ENCODE results near the gene FASTKD3. TPM values are rescaled to one million over a fixed set of nuclear protein-coding genes. Genes with fewer than 3 reads are reported as not detected.

FASTKD3 gene
- total RNA-seq, 1 donor from 2014 or later: 9.4 TPM

GRCh38 chr5:7866196-7866595 lies 2.6 kb downstream of the FASTKD3 start:
- ATAC-seq: no peak
- TF ChIP-seq, protein P1, sequence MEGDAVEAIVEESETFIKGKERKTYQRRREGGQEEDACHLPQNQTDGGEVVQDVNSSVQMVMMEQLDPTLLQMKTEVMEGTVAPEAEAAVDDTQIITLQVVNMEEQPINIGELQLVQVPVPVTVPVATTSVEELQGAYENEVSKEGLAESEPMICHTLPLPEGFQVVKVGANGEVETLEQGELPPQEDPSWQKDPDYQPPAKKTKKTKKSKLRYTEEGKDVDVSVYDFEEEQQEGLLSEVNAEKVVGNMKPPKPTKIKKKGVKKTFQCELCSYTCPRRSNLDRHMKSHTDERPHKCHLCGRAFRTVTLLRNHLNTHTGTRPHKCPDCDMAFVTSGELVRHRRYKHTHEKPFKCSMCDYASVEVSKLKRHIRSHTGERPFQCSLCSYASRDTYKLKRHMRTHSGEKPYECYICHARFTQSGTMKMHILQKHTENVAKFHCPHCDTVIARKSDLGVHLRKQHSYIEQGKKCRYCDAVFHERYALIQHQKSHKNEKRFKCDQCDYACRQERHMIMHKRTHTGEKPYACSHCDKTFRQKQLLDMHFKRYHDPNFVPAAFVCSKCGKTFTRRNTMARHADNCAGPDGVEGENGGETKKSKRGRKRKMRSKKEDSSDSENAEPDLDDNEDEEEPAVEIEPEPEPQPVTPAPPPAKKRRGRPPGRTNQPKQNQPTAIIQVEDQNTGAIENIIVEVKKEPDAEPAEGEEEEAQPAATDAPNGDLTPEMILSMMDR (IDR thresholded peaks at IDR 0.05): no peak
- Histone ChIP-seq H3K36me3 (peaks cover 43% of the 10 kb centered on the region), H3K4me3 (no peak overlapping the region), H3K4me1 (peaks cover 23% of the 10 kb centered on the region), H3K9me3 (no peaks in the 10 kb centered on the region), H3K27me3 (ENCODE audit: low read depth) (no peaks in the 10 kb centered on the region), H3K27ac (no peak overlapping the region)
- intact Hi-C loops (cut with DNase I): no loop called here
- DNase-seq: no peak

GRCh38 chr5:7857926-7858632 lies 10.8 kb downstream of the FASTKD3 start:
- Histone ChIP-seq H3K36me3 (peaks cover 56% of the 10 kb centered on the region), H3K27me3 (ENCODE audit: low read depth) (no peaks in the 10 kb centered on the region), H3K4me3 (no peak overlapping the region), H3K27ac (no peak overlapping the region), H3K4me1 (no peaks in the 10 kb centered on the region), H3K9me3 (no peaks in the 10 kb centered on the region)
- TF ChIP-seq, protein P1 (IDR thresholded peaks at IDR 0.05): no peak
- DNase-seq (no peak), ATAC-seq (no peak)
- intact Hi-C loops (cut with DNase I): no loop called here

GRCh38 chr5:7857361-7857760 lies 11.5 kb downstream of the FASTKD3 start:
- Histone ChIP-seq H3K36me3 (peaks cover 49% of the 10 kb centered on the region), H3K27me3 (ENCODE audit: low read depth) (no peaks in the 10 kb centered on the region), H3K4me1 (peaks cover 1% of the 10 kb centered on the region), H3K9me3 (no peaks in the 10 kb centered on the region), H3K4me3 (no peak overlapping the region), H3K27ac (no peak overlapping the region)
- intact Hi-C loops (cut with DNase I): no loop called here
- no peak for DNase-seq
- TF ChIP-seq, protein P1 (IDR thresholded peaks at IDR 0.05): no peak
- ATAC-seq: no peak

DNA sequence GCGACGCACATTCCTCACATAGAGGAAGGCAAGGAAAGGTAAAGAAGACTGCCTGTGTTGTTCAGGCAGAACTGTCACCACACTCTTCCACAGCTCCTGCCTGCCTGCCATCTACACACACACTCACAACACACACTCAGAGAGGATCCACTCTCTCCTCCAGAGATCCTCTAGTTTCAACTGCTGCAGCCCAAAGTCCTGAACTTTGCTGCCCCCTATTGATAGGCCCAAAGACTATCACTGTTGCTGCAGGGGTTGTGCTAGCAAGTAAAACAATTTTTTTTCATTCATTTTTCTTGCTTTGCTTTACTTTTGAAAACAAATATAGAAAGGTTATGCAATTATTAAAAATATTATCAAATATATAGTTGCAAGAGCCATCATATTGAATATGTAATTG lies 12.0 kb downstream of the FASTKD3 start:
- Histone ChIP-seq H3K27ac (no peak overlapping the region), H3K36me3 (peaks cover 44% of the 10 kb centered on the region), H3K9me3 (no peaks in the 10 kb centered on the region), H3K4me3 (no peak overlapping the region), H3K4me1 (peaks cover 7% of the 10 kb centered on the region), H3K27me3 (ENCODE audit: low read depth) (no peaks in the 10 kb centered on the region)
- no peak for DNase-seq
- TF ChIP-seq, protein P1 (IDR thresholded peaks at IDR 0.05): peak; percentile 55
- ATAC-seq: peak; percentile 76 to 81
- intact Hi-C loops (cut with DNase I): no loop called here

DNA sequence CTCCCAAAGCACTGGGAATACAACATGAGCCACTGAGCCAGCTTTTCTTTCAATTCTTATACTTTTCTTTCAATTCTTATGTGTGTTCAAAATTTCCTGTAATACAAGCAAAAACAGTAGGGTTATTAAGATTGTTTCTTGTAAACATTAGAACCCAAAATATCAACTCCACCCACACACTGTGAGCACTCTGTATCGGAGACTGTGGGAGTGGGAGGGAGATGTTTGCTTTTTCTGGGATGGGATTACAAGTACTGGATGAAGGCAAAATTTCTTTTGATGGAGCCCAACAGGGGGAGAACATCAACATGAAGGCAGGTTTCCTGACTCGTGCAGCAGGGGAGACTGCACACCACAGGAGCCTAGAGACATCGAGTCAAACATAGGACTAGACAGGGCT lies 13.2 kb downstream of the FASTKD3 start:
- TF ChIP-seq, protein P1 (IDR thresholded peaks at IDR 0.05): no peak
- H3K4me3 ChIP-seq: no peak overlapping the region
- no peaks in the 10 kb centered on the region for H3K9me3 ChIP-seq
- DNase-seq (no peak), ATAC-seq (no peak)
- H3K36me3 ChIP-seq: peaks cover 31% of the 10 kb centered on the region
- H3K27me3 ChIP-seq (ENCODE audit: low read depth): no peaks in the 10 kb centered on the region
- no peak overlapping the region for H3K27ac ChIP-seq
- intact Hi-C loops (cut with DNase I): no loop called here
- peaks cover 16% of the 10 kb centered on the region for H3K4me1 ChIP-seq

Measured in lower lobe of right lung (tissue), 2 donors.